H9 (cell line): ENCODE data around the gene GSTK1. TPM values are rescaled to one million over a fixed set of nuclear protein-coding genes. Genes with fewer than 3 reads are reported as not detected.

Source experiments
- DNase-seq: peaks from one replicate; pipeline ENCODE4 v3.0.0-alpha.2; 2017
- H2AFZ ChIP-seq: one replicate; pipeline ENCODE4 v1.6.1; 2013; ENCODE audit warnings: mild to moderate bottlenecking, low read length, control low read depth, moderate library complexity
- H2AK5ac ChIP-seq: 2 replicates; pipeline ENCODE4 v1.6.1; 2013; ENCODE audit warnings: low read length, control low read depth, mixed read lengths; ENCODE audit not compliant: insufficient read length
- H2BK120ac ChIP-seq: one replicate; pipeline ENCODE4 v1.6.1; 2013; ENCODE audit warnings: low read depth, mild to moderate bottlenecking, low read length, control low read depth, inconsistent platforms; ENCODE audit not compliant: poor library complexity, severe bottlenecking
- H2BK12ac ChIP-seq: 2 replicates; pipeline ENCODE4 v1.6.1; 2013; ENCODE audit warnings: low read length, control low read depth, mixed read lengths, low read depth; ENCODE audit not compliant: insufficient read length
- H2BK15ac ChIP-seq: 2 replicates; pipeline ENCODE4 v1.6.1; 2013; ENCODE audit warnings: low read depth, low read length, control low read depth
- H2BK20ac ChIP-seq: one replicate; pipeline ENCODE4 v1.6.1; 2013; ENCODE audit warnings: low read depth, mild to moderate bottlenecking, low read length, control low read depth, inconsistent platforms; ENCODE audit not compliant: poor library complexity, severe bottlenecking
- H2BK5ac ChIP-seq: 2 replicates; pipeline ENCODE4 v1.6.1; 2013; ENCODE audit warnings: low read length, control low read depth, mixed read lengths; ENCODE audit not compliant: insufficient read length
- H3K14ac ChIP-seq: 2 replicates; pipeline ENCODE4 v1.6.1; 2013; ENCODE audit warnings: low read length, control low read depth; ENCODE audit not compliant: insufficient read depth
- H3K18ac ChIP-seq: 2 replicates; pipeline ENCODE4 v1.6.1; 2013; ENCODE audit warnings: low read depth, mild to moderate bottlenecking, mixed read lengths, low read length, control low read depth; ENCODE audit not compliant: insufficient read length
- H3K23ac ChIP-seq: 2 replicates; pipeline ENCODE4 v1.6.1; 2013; ENCODE audit warnings: low read length, control low read depth, mixed read lengths, low read depth; ENCODE audit not compliant: insufficient read length
- H3K23me2 ChIP-seq: 2 replicates; pipeline ENCODE4 v1.6.1; 2013; ENCODE audit warnings: low read depth, mild to moderate bottlenecking, mixed read lengths, low read length, control low read depth; ENCODE audit not compliant: insufficient read length, poor library complexity, severe bottlenecking
- H3K27ac ChIP-seq: 2 replicates; pipeline ENCODE4 v1.5.1; 2013; ENCODE audit warnings: low read length, control low read depth, mixed read lengths, low read depth; ENCODE audit not compliant: insufficient read length
- H3K27me3 ChIP-seq: 2 replicates; pipeline ENCODE4 v1.6.1; 2013; ENCODE audit warnings: low read length, control low read depth, inconsistent platforms; ENCODE audit not compliant: insufficient read depth
- H3K4ac ChIP-seq: 2 replicates; pipeline ENCODE4 v1.6.1; 2013; ENCODE audit warnings: low read depth, mild to moderate bottlenecking, control low read depth, inconsistent platforms, low read length, moderate library complexity
- H3K4me1 ChIP-seq: 2 replicates; pipeline ENCODE4 v1.6.1; 2013; ENCODE audit warnings: low read length, control low read depth, inconsistent platforms; ENCODE audit not compliant: insufficient read depth
- H3K4me2 ChIP-seq: 2 replicates; pipeline ENCODE4 v1.6.1; 2013; ENCODE audit warnings: low read length, control low read depth, mixed read lengths; ENCODE audit not compliant: insufficient read length, insufficient read depth
- H3K56ac ChIP-seq: 2 replicates; pipeline ENCODE4 v1.6.1; 2013; ENCODE audit warnings: low read depth, mild to moderate bottlenecking, mixed read lengths, low read length, control low read depth; ENCODE audit not compliant: insufficient read length
- H3K79me1 ChIP-seq: 2 replicates; pipeline ENCODE4 v1.6.1; 2013; ENCODE audit warnings: low read depth, mild to moderate bottlenecking, moderate library complexity, low read length, control low read depth, inconsistent platforms; ENCODE audit not compliant: insufficient read depth, poor library complexity, severe bottlenecking
- H3K79me2 ChIP-seq: 2 replicates; pipeline ENCODE4 v1.6.1; 2013; ENCODE audit warnings: low read length, control low read depth, inconsistent platforms; ENCODE audit not compliant: insufficient read depth
- H3K9ac ChIP-seq: 2 replicates; pipeline ENCODE4 v1.6.1; 2013; ENCODE audit warnings: low read length, control low read depth, mixed read lengths; ENCODE audit not compliant: insufficient read length; ENCODE audit errors: extremely low read depth
- H3K9me3 ChIP-seq: one replicate; pipeline ENCODE4 v1.6.1; 2013; ENCODE audit warnings: low read depth, low read length, inconsistent platforms; ENCODE audit not compliant: control insufficient read depth
- H3T11ph ChIP-seq: one replicate; pipeline ENCODE4 v1.6.1; 2013; ENCODE audit warnings: mild to moderate bottlenecking, low read length, control low read depth, inconsistent platforms
- H4K20me1 ChIP-seq: one replicate; pipeline ENCODE4 v1.6.1; 2013; ENCODE audit not compliant: control insufficient read depth, insufficient read length, insufficient read depth
- H4K5ac ChIP-seq: 2 replicates; pipeline ENCODE4 v1.6.1; 2013; ENCODE audit warnings: low read depth, mild to moderate bottlenecking, mixed read lengths, low read length, control low read depth; ENCODE audit not compliant: insufficient read length
- H4K8ac ChIP-seq: replicated peaks from 2 replicates; pipeline ENCODE4 v1.6.1; 2013; ENCODE audit warnings: low read length, control low read depth, mixed read lengths, low read depth; ENCODE audit not compliant: insufficient read length
- H4K91ac ChIP-seq: 2 replicates; pipeline ENCODE4 v1.6.1; 2013; ENCODE audit warnings: low read depth, mild to moderate bottlenecking, moderate library complexity, mixed read lengths, low read length, control low read depth; ENCODE audit not compliant: insufficient read length
- H3K27ac Mint-ChIP-seq, 3 experiments: 2 replicates in 2 of 3; 3 replicates in 1 of 3; pipeline ENCODE4 v1.8.0; 2020 to 2021; ENCODE audit warnings: mixed read lengths in 3 of 3, mild to moderate bottlenecking in 1 of 3, moderate library complexity in 1 of 3
- H3K27me3 Mint-ChIP-seq: 2 replicates; pipeline ENCODE4 v1.8.0; 2021; ENCODE audit warnings: low read depth, mild to moderate bottlenecking, moderate library complexity, mixed read lengths
- H3K36me3 Mint-ChIP-seq, 3 experiments: 2 replicates in 2 of 3; 3 replicates in 1 of 3; pipeline ENCODE4 v1.8.0; 2020 to 2021; ENCODE audit warnings: low read depth in 3 of 3, mixed read lengths in 3 of 3; ENCODE audit not compliant: insufficient read depth in 1 of 3
- H3K4me1 Mint-ChIP-seq, 2 experiments: 2 replicates each; pipeline ENCODE4 v1.8.0; 2020; ENCODE audit warnings: mixed read lengths in 2 of 2
- H3K4me3 Mint-ChIP-seq, 2 experiments: 2 replicates in 1 of 2; 3 replicates in 1 of 2; pipeline ENCODE4 v1.8.0; 2020 to 2021; ENCODE audit warnings: mild to moderate bottlenecking in 2 of 2, mixed read lengths in 2 of 2, moderate library complexity in 1 of 2
- H3K9me3 Mint-ChIP-seq, 2 experiments: 2 replicates in 1 of 2; 3 replicates in 1 of 2; pipeline ENCODE4 v1.8.0; 2020; ENCODE audit warnings: mild to moderate bottlenecking in 2 of 2, mixed read lengths in 2 of 2, moderate library complexity in 1 of 2
- CTCF ChIP-seq: fragments of 200-600 bp; sonication (generic); conservative IDR thresholded peaks from 3 replicates; pipeline ENCODE4 v1.8.0; 2021; ENCODE audit warnings: antibody characterized with exemption, mild to moderate bottlenecking
- WGBS: extraction: QIAGEN DNeasy Blood & Tissue Kit; methylation state at CpG from one replicate; pipeline ENCODE4 v1.1.7; 2013; ENCODE audit warnings: missing lambda C conversion rate, low lambda C conversion rate, mixed read lengths; ENCODE audit not compliant: insufficient read length; ENCODE audit errors: extremely low coverage; 5-methylcytosine and 5-hydroxymethylcytosine counted together
- total RNA-seq: library from RNA; stranded (reverse); gene quantifications from 2 replicates; pipeline ENCODE4 v1.2.1, GENCODE V29; 2021

The GSTK1 gene
- total RNA-seq, 1 experiment from 2014 or later = 36.1 TPM

GRCh38 chr7:143265017-143265693 is 1.9 kb downstream of the GSTK1 start:
- Histone ChIP-seq H2BK12ac (no peak overlapping the region), H2AFZ (no peak overlapping the region), H4K91ac (no peak overlapping the region), H3K9me3 (no peaks in the 10 kb centered on the region), H3K56ac (no peak overlapping the region), H4K8ac (no peak overlapping the region), H3K27me3 (no peaks in the 10 kb centered on the region), H3K79me1 (no peaks in the 10 kb centered on the region), H4K5ac (no peak overlapping the region), H2BK15ac (no peak overlapping the region), H4K20me1 (no peaks in the 10 kb centered on the region), H2BK20ac (no peak overlapping the region), H3K14ac (no peak overlapping the region), H3T11ph (no peak overlapping the region), H3K23me2 (peaks cover 10% of the 10 kb centered on the region), H2BK5ac (no peak overlapping the region), H3K4ac (no peak overlapping the region), H3K79me2 (no peaks in the 10 kb centered on the region), H2AK5ac (no peak overlapping the region), H2BK120ac (no peak overlapping the region), H3K4me1 (no peaks in the 10 kb centered on the region; the same call in 1 of the 2 replicates), H3K4me2 (no peak overlapping the region), H3K27ac (no peak overlapping the region), H3K9ac (no peak overlapping the region), H3K18ac (no peak overlapping the region), H3K23ac (no peak overlapping the region)
- Mint-ChIP-seq H3K36me3 (peaks cover 0 to 10% (median 10%) of the 10 kb centered on the region in 3 experiments; a peak in 5 of 7 replicates), H3K9me3 (peaks cover 0 to 2% of the 10 kb centered on the region in 2 experiments; a peak in 1 of 5 replicates), H3K4me1 (peaks cover 10 to 13% of the 10 kb centered on the region in 2 experiments), H3K27me3 (peaks cover 13% of the 10 kb centered on the region), H3K27ac (no peak overlapping the region), H3K4me3 (no peak overlapping the region)
- no peak for TF ChIP-seq CTCF
- no CpG with 5 or more reads among the region's 15 CpGs for WGBS
- DNase-seq = no peak
